H9 (cell line): ENCODE measurements around the gene UST. TPM values are rescaled to one million over a fixed set of nuclear protein-coding genes. Genes with fewer than 3 reads are reported as not detected.

Experiments
- DNase-seq: peaks from one replicate; pipeline ENCODE4 v3.0.0-alpha.2; 2017
- H2AFZ ChIP-seq: one replicate; pipeline ENCODE4 v1.6.1; 2013; ENCODE audit warnings: mild to moderate bottlenecking, low read length, control low read depth, moderate library complexity
- H2AK5ac ChIP-seq: 2 replicates; pipeline ENCODE4 v1.6.1; 2013; ENCODE audit warnings: low read length, control low read depth, mixed read lengths; ENCODE audit not compliant: insufficient read length
- H2BK120ac ChIP-seq: one replicate; pipeline ENCODE4 v1.6.1; 2013; ENCODE audit warnings: low read depth, mild to moderate bottlenecking, low read length, control low read depth, inconsistent platforms; ENCODE audit not compliant: poor library complexity, severe bottlenecking
- H2BK12ac ChIP-seq: 2 replicates; pipeline ENCODE4 v1.6.1; 2013; ENCODE audit warnings: low read length, control low read depth, mixed read lengths, low read depth; ENCODE audit not compliant: insufficient read length
- H2BK15ac ChIP-seq: 2 replicates; pipeline ENCODE4 v1.6.1; 2013; ENCODE audit warnings: low read depth, low read length, control low read depth
- H2BK20ac ChIP-seq: one replicate; pipeline ENCODE4 v1.6.1; 2013; ENCODE audit warnings: low read depth, mild to moderate bottlenecking, low read length, control low read depth, inconsistent platforms; ENCODE audit not compliant: poor library complexity, severe bottlenecking
- H2BK5ac ChIP-seq: 2 replicates; pipeline ENCODE4 v1.6.1; 2013; ENCODE audit warnings: low read length, control low read depth, mixed read lengths; ENCODE audit not compliant: insufficient read length
- H3K14ac ChIP-seq: 2 replicates; pipeline ENCODE4 v1.6.1; 2013; ENCODE audit warnings: low read length, control low read depth; ENCODE audit not compliant: insufficient read depth
- H3K18ac ChIP-seq: 2 replicates; pipeline ENCODE4 v1.6.1; 2013; ENCODE audit warnings: low read depth, mild to moderate bottlenecking, mixed read lengths, low read length, control low read depth; ENCODE audit not compliant: insufficient read length
- H3K23ac ChIP-seq: 2 replicates; pipeline ENCODE4 v1.6.1; 2013; ENCODE audit warnings: low read length, control low read depth, mixed read lengths, low read depth; ENCODE audit not compliant: insufficient read length
- H3K23me2 ChIP-seq: 2 replicates; pipeline ENCODE4 v1.6.1; 2013; ENCODE audit warnings: low read depth, mild to moderate bottlenecking, mixed read lengths, low read length, control low read depth; ENCODE audit not compliant: insufficient read length, poor library complexity, severe bottlenecking
- H3K27ac ChIP-seq: 2 replicates; pipeline ENCODE4 v1.5.1; 2013; ENCODE audit warnings: low read length, control low read depth, mixed read lengths, low read depth; ENCODE audit not compliant: insufficient read length
- H3K27me3 ChIP-seq: 2 replicates; pipeline ENCODE4 v1.6.1; 2013; ENCODE audit warnings: low read length, control low read depth, inconsistent platforms; ENCODE audit not compliant: insufficient read depth
- H3K4ac ChIP-seq: 2 replicates; pipeline ENCODE4 v1.6.1; 2013; ENCODE audit warnings: low read depth, mild to moderate bottlenecking, control low read depth, inconsistent platforms, low read length, moderate library complexity
- H3K4me1 ChIP-seq: 2 replicates; pipeline ENCODE4 v1.6.1; 2013; ENCODE audit warnings: low read length, control low read depth, inconsistent platforms; ENCODE audit not compliant: insufficient read depth
- H3K4me2 ChIP-seq: 2 replicates; pipeline ENCODE4 v1.6.1; 2013; ENCODE audit warnings: low read length, control low read depth, mixed read lengths; ENCODE audit not compliant: insufficient read length, insufficient read depth
- H3K56ac ChIP-seq: 2 replicates; pipeline ENCODE4 v1.6.1; 2013; ENCODE audit warnings: low read depth, mild to moderate bottlenecking, mixed read lengths, low read length, control low read depth; ENCODE audit not compliant: insufficient read length
- H3K79me1 ChIP-seq: 2 replicates; pipeline ENCODE4 v1.6.1; 2013; ENCODE audit warnings: low read depth, mild to moderate bottlenecking, moderate library complexity, low read length, control low read depth, inconsistent platforms; ENCODE audit not compliant: insufficient read depth, poor library complexity, severe bottlenecking
- H3K79me2 ChIP-seq: 2 replicates; pipeline ENCODE4 v1.6.1; 2013; ENCODE audit warnings: low read length, control low read depth, inconsistent platforms; ENCODE audit not compliant: insufficient read depth
- H3K9ac ChIP-seq: 2 replicates; pipeline ENCODE4 v1.6.1; 2013; ENCODE audit warnings: low read length, control low read depth, mixed read lengths; ENCODE audit not compliant: insufficient read length; ENCODE audit errors: extremely low read depth
- H3K9me3 ChIP-seq: one replicate; pipeline ENCODE4 v1.6.1; 2013; ENCODE audit warnings: low read depth, low read length, inconsistent platforms; ENCODE audit not compliant: control insufficient read depth
- H3T11ph ChIP-seq: one replicate; pipeline ENCODE4 v1.6.1; 2013; ENCODE audit warnings: mild to moderate bottlenecking, low read length, control low read depth, inconsistent platforms
- H4K20me1 ChIP-seq: one replicate; pipeline ENCODE4 v1.6.1; 2013; ENCODE audit not compliant: control insufficient read depth, insufficient read length, insufficient read depth
- H4K5ac ChIP-seq: 2 replicates; pipeline ENCODE4 v1.6.1; 2013; ENCODE audit warnings: low read depth, mild to moderate bottlenecking, mixed read lengths, low read length, control low read depth; ENCODE audit not compliant: insufficient read length
- H4K8ac ChIP-seq: replicated peaks from 2 replicates; pipeline ENCODE4 v1.6.1; 2013; ENCODE audit warnings: low read length, control low read depth, mixed read lengths, low read depth; ENCODE audit not compliant: insufficient read length
- H4K91ac ChIP-seq: 2 replicates; pipeline ENCODE4 v1.6.1; 2013; ENCODE audit warnings: low read depth, mild to moderate bottlenecking, moderate library complexity, mixed read lengths, low read length, control low read depth; ENCODE audit not compliant: insufficient read length
- H3K27ac Mint-ChIP-seq, 3 experiments: 2 replicates in 2 of 3; 3 replicates in 1 of 3; pipeline ENCODE4 v1.8.0; 2020 to 2021; ENCODE audit warnings: mixed read lengths in 3 of 3, mild to moderate bottlenecking in 1 of 3, moderate library complexity in 1 of 3
- H3K27me3 Mint-ChIP-seq: 2 replicates; pipeline ENCODE4 v1.8.0; 2021; ENCODE audit warnings: low read depth, mild to moderate bottlenecking, moderate library complexity, mixed read lengths
- H3K36me3 Mint-ChIP-seq, 3 experiments: 2 replicates in 2 of 3; 3 replicates in 1 of 3; pipeline ENCODE4 v1.8.0; 2020 to 2021; ENCODE audit warnings: low read depth in 3 of 3, mixed read lengths in 3 of 3; ENCODE audit not compliant: insufficient read depth in 1 of 3
- H3K4me1 Mint-ChIP-seq, 2 experiments: 2 replicates each; pipeline ENCODE4 v1.8.0; 2020; ENCODE audit warnings: mixed read lengths in 2 of 2
- H3K4me3 Mint-ChIP-seq, 2 experiments: 2 replicates in 1 of 2; 3 replicates in 1 of 2; pipeline ENCODE4 v1.8.0; 2020 to 2021; ENCODE audit warnings: mild to moderate bottlenecking in 2 of 2, mixed read lengths in 2 of 2, moderate library complexity in 1 of 2
- H3K9me3 Mint-ChIP-seq, 2 experiments: 2 replicates in 1 of 2; 3 replicates in 1 of 2; pipeline ENCODE4 v1.8.0; 2020; ENCODE audit warnings: mild to moderate bottlenecking in 2 of 2, mixed read lengths in 2 of 2, moderate library complexity in 1 of 2
- WGBS: extraction: QIAGEN DNeasy Blood & Tissue Kit; methylation state at CpG from one replicate; pipeline ENCODE4 v1.1.7; 2013; ENCODE audit warnings: missing lambda C conversion rate, low lambda C conversion rate, mixed read lengths; ENCODE audit not compliant: insufficient read length; ENCODE audit errors: extremely low coverage; 5-methylcytosine and 5-hydroxymethylcytosine counted together
- total RNA-seq: library from RNA; stranded (reverse); gene quantifications from 2 replicates; pipeline ENCODE4 v1.2.1, GENCODE V29; 2021
- TF ChIP-seq, protein P1 (sequence below): fragments of 200-600 bp; sonication (generic); conservative IDR thresholded peaks from 3 replicates; pipeline ENCODE4 v1.8.0; 2021; ENCODE audit warnings: antibody characterized with exemption, mild to moderate bottlenecking

Gene UST
- total RNA-seq, 1 experiment from 2014 or later, result 14.4 TPM

DNA sequence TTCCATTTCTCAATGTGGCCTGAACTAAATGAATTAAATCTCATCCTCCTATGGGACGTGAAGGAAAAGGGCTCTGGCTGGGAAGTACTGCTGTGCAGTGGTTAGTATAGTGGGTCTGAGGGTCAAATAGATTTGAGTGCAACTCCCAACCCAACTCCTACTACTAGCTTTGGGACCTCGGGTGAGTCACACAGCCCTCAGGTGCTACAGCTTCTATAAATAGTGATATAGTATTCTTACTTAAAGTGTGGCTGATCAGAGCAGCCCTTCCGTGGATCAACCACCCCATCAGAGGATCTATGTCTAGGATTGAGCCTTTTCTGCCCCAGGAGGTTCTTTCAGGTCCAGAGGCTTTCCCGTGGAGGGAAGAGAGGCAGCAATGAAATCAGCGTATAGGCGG is 904 bp upstream of the UST start:
- Histone ChIP-seq H3K4me2 (peak overlapping the region; percentile 68), H2BK15ac (no peak overlapping the region), H3K9me3 (no peaks in the 10 kb centered on the region), H3K79me1 (no peaks in the 10 kb centered on the region), H3K9ac (peak overlapping the region; percentile 5), H3K23me2 (peaks cover 10% of the 10 kb centered on the region), H3K14ac (no peak overlapping the region), H3K27me3 (no peaks in the 10 kb centered on the region), H3K18ac (no peak overlapping the region), H3K56ac (no peak overlapping the region), H4K91ac (no peak overlapping the region), H3K23ac (no peak overlapping the region), H2BK12ac (no peak overlapping the region), H3K27ac (peak overlapping the region; percentile 1), H4K8ac (no peak overlapping the region), H2AFZ (no peak overlapping the region), H3T11ph (no peak overlapping the region), H2AK5ac (no peak overlapping the region), H2BK20ac (no peak overlapping the region), H3K79me2 (peaks cover 20% of the 10 kb centered on the region), H3K4me1 (peaks cover 8% of the 10 kb centered on the region), H4K5ac (no peak overlapping the region), H3K4ac (no peak overlapping the region), H4K20me1 (no peaks in the 10 kb centered on the region), H2BK120ac (no peak overlapping the region), H2BK5ac (no peak overlapping the region)
- peak overlapping the region; percentile 85 to 92 for H3K4me3 Mint-ChIP-seq
- no peak for DNase-seq
- TF ChIP-seq, protein P1, sequence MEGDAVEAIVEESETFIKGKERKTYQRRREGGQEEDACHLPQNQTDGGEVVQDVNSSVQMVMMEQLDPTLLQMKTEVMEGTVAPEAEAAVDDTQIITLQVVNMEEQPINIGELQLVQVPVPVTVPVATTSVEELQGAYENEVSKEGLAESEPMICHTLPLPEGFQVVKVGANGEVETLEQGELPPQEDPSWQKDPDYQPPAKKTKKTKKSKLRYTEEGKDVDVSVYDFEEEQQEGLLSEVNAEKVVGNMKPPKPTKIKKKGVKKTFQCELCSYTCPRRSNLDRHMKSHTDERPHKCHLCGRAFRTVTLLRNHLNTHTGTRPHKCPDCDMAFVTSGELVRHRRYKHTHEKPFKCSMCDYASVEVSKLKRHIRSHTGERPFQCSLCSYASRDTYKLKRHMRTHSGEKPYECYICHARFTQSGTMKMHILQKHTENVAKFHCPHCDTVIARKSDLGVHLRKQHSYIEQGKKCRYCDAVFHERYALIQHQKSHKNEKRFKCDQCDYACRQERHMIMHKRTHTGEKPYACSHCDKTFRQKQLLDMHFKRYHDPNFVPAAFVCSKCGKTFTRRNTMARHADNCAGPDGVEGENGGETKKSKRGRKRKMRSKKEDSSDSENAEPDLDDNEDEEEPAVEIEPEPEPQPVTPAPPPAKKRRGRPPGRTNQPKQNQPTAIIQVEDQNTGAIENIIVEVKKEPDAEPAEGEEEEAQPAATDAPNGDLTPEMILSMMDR, result no peak
- H3K4me1 Mint-ChIP-seq, result peaks cover 25 to 27% of the 10 kb centered on the region in 2 experiments
- H3K27ac Mint-ChIP-seq, result peak overlapping the region; percentile 70 to 98 (median 86); a peak in 4 of 7 replicates
- H3K9me3 Mint-ChIP-seq, result no peaks in the 10 kb centered on the region; a peak in 1 of 5 replicates
- WGBS, result no CpG with 5 or more reads among the region's 6 CpGs
- H3K27me3 Mint-ChIP-seq, result peaks cover 25% of the 10 kb centered on the region
- no peaks in the 10 kb centered on the region for H3K36me3 Mint-ChIP-seq
